ENCODE data around the gene TRPV4. TPM values are rescaled to one million over a fixed set of nuclear protein-coding genes. Genes with fewer than 3 reads are reported as not detected.

Gene TRPV4
- total RNA-seq, 1 experiment from 2014 or later: 0.44 TPM

- CTCF ChIA-PET: no interaction called here
- H3K4me3 ChIP-seq (ENCODE audit: low read depth in 2 of 2, low read length in 2 of 2): no peak overlapping the region
- intact Hi-C loops (cut with micrococcal nuclease; ENCODE audit: unreplicated experiment) (no loop called here), in situ Hi-C loops (cut with HindIII; ENCODE audit: low pct_unique_long_range_greater_than_20kb, low sequenced_read_pairs) (no loop called here)
- H3K9me3 ChIP-seq (ENCODE audit: control insufficient read depth, insufficient read depth, low read depth, low read length): no peaks in the 10 kb centered on the region
- H3K27me3 ChIP-seq (ENCODE audit: control insufficient read depth, insufficient read depth, low read length): no peaks in the 10 kb centered on the region
- DNase-seq (ENCODE audit: low read depth, low spot score): no peak
- TF ChIP-seq TCF7L2 (IDR thresholded peaks at IDR 0.05; ENCODE audit: low read depth, low read length): no peak
- TF ChIP-seq CTCF (IDR thresholded peaks at IDR 0.05): no peak
- no peak for TF ChIP-seq SIN3A (IDR thresholded peaks at IDR 0.05; ENCODE audit: borderline replicate concordance, insufficient read depth, low read depth, low read length)
- TF ChIP-seq REST (IDR thresholded peaks at IDR 0.05; ENCODE audit: insufficient read depth in 1 of 2, low read depth in 2 of 2, low read length in 1 of 2): no peak
- no peak for TF ChIP-seq POLR2AphosphoS5 (IDR thresholded peaks at IDR 0.05; ENCODE audit: low read depth, low read length)
- no peak for ATAC-seq
- H3K36me3 ChIP-seq (ENCODE audit: control insufficient read depth, insufficient read depth, low read length): no peaks in the 10 kb centered on the region
- POLR2A ChIA-PET: no interaction called here
- no peaks in the 10 kb centered on the region for H3K4me1 ChIP-seq (ENCODE audit: control insufficient read depth, insufficient read depth, low read length)
- BruUV-seq (replicated peaks): no TSS peak
- H3K27ac ChIP-seq (ENCODE audit: low read length): no peak overlapping the region
Measured at GRCh38 chr12:109765446-109765810, 67.8 kb downstream of the TRPV4 start.

GRCh38 chr12:109764776-109765445 lies 68.3 kb downstream of the TRPV4 start:
- Histone ChIP-seq H3K27ac (ENCODE audit: low read length) (no peak overlapping the region), H3K9me3 (ENCODE audit: control insufficient read depth, insufficient read depth, low read depth, low read length) (no peaks in the 10 kb centered on the region), H3K27me3 (ENCODE audit: control insufficient read depth, insufficient read depth, low read length) (no peaks in the 10 kb centered on the region), H3K36me3 (ENCODE audit: control insufficient read depth, insufficient read depth, low read length) (no peaks in the 10 kb centered on the region), H3K4me3 (ENCODE audit: low read depth in 2 of 2, low read length in 2 of 2) (no peak overlapping the region), H3K4me1 (ENCODE audit: control insufficient read depth, insufficient read depth, low read length) (no peaks in the 10 kb centered on the region)
- no peak for DNase-seq (ENCODE audit: low read depth, low spot score)
- CTCF ChIA-PET: no interaction called here
- intact Hi-C loops (cut with micrococcal nuclease; ENCODE audit: unreplicated experiment): no loop called here
- BruUV-seq (replicated peaks): no TSS peak
- TF ChIP-seq TCF7L2 (IDR thresholded peaks at IDR 0.05; ENCODE audit: low read depth, low read length) (no peak), REST (IDR thresholded peaks at IDR 0.05; ENCODE audit: insufficient read depth in 1 of 2, low read depth in 2 of 2, low read length in 1 of 2) (no peak), POLR2AphosphoS5 (IDR thresholded peaks at IDR 0.05; ENCODE audit: low read depth, low read length) (no peak), CTCF (IDR thresholded peaks at IDR 0.05) (no peak), SIN3A (IDR thresholded peaks at IDR 0.05; ENCODE audit: borderline replicate concordance, insufficient read depth, low read depth, low read length) (no peak)
- no peak for ATAC-seq
- POLR2A ChIA-PET: no interaction called here
- in situ Hi-C loops (cut with HindIII; ENCODE audit: low pct_unique_long_range_greater_than_20kb, low sequenced_read_pairs): no loop called here

All from Panc1 (cell line).